H1 (cell line): ENCODE measurements around the gene MEIOB. TPM values are rescaled to one million over a fixed set of nuclear protein-coding genes. Genes with fewer than 3 reads are reported as not detected.

Experiments used
- CTCF ChIA-PET: fragments of 300-600 bp; sonication (Branson Sonifier 250); formaldehyde crosslinking; loops from one replicate; lab custom pipeline; 2021; ENCODE audit not compliant: partially characterized antibody; lab: Charles Lee
- POLR2A ChIA-PET: fragments of 300-600 bp; sonication (Branson Sonifier 250); formaldehyde crosslinking; loops from one replicate; lab custom pipeline; 2021; ENCODE audit warnings: inconsistent platforms; ENCODE audit not compliant: partially characterized antibody; lab: Charles Lee
- DNase-seq, 2 experiments: peaks; one replicate each; pipeline versions ENCODE4 v3.0.0 to v3.0.0-alpha.2; 2010 to 2022; ENCODE audit warnings: low spot score in 2 of 2, low read depth in 1 of 2, mixed read lengths in 1 of 2
- FAIRE-seq: peaks from 2 replicates; lab custom pipeline; 2011; peaks lifted over from hg19 to GRCh38; lab: Jason Lieb, UNC
- H2AFZ ChIP-seq: 2 replicates; pipeline ENCODE4 v1.8.1; 2012; ENCODE audit warnings: low read length, inconsistent platforms
- H2AK5ac ChIP-seq: 2 replicates; pipeline ENCODE4 v1.6.1; 2013; ENCODE audit warnings: low read depth, low read length
- H2BK120ac ChIP-seq: replicated peaks from 2 replicates; pipeline ENCODE3; 2013; ENCODE audit warnings: low read depth, low read length, inconsistent platforms
- H2BK12ac ChIP-seq: 2 replicates; pipeline ENCODE4 v1.6.1; 2013; ENCODE audit warnings: low read depth, low read length
- H2BK15ac ChIP-seq: 2 replicates; pipeline ENCODE4 v1.6.1; 2013; ENCODE audit warnings: low read length
- H2BK20ac ChIP-seq: 2 replicates; pipeline ENCODE4 v1.6.1; 2013; ENCODE audit warnings: low read length
- H2BK5ac ChIP-seq: 2 replicates; pipeline ENCODE4 v1.6.1; 2013; ENCODE audit warnings: low read depth, low read length
- H3K14ac ChIP-seq: 2 replicates; pipeline ENCODE4 v1.6.1; 2013; ENCODE audit warnings: inconsistent platforms; ENCODE audit not compliant: insufficient read length
- H3K18ac ChIP-seq: 2 replicates; pipeline ENCODE4 v1.6.1; 2013; ENCODE audit warnings: low read length; ENCODE audit errors: extremely low read depth
- H3K23ac ChIP-seq: 2 replicates; pipeline ENCODE4 v1.6.1; 2013; ENCODE audit warnings: inconsistent platforms; ENCODE audit not compliant: insufficient read length
- H3K23me2 ChIP-seq: 2 replicates; pipeline ENCODE4 v1.6.1; 2013; ENCODE audit warnings: low read depth, low read length
- H3K27ac ChIP-seq: 2 replicates; pipeline ENCODE4 v1.6.1; 2011; ENCODE audit warnings: low read depth, low read length, inconsistent platforms
- H3K27me3 ChIP-seq, 4 experiments: replicated peaks in 1 of 4; 1 replicate in 1 of 4; 2 replicates in 3 of 4; pipeline versions ENCODE4 v1.6.1 to v1.8.1; 2011 to 2013; ENCODE audit warnings: low read length in 3 of 4, mild to moderate bottlenecking in 3 of 4, inconsistent platforms in 2 of 4, mixed read lengths in 2 of 4, moderate library complexity in 1 of 4; ENCODE audit not compliant: control insufficient read depth in 3 of 4, insufficient read depth in 3 of 4; ENCODE audit errors: extremely low read depth in 1 of 4
- H3K36me3 ChIP-seq, 4 experiments: 2 replicates each; pipeline versions ENCODE4 v1.6.1 to v1.8.1; 2011 to 2013; ENCODE audit warnings: mild to moderate bottlenecking in 4 of 4, low read length in 3 of 4, moderate library complexity in 2 of 4, control low read depth in 1 of 4, inconsistent platforms in 1 of 4; ENCODE audit not compliant: insufficient read depth in 4 of 4, control insufficient read depth in 2 of 4
- H3K4ac ChIP-seq: replicated peaks from 2 replicates; pipeline ENCODE3; 2013; ENCODE audit warnings: low read length, low read depth, mixed read lengths, inconsistent platforms; ENCODE audit not compliant: insufficient read length
- H3K4me1 ChIP-seq, 4 experiments: replicated peaks in 1 of 4; 1 replicate in 1 of 4; 2 replicates in 3 of 4; pipeline versions ENCODE4 v1.6.1 to v1.8.1; 2011 to 2013; ENCODE audit warnings: low read length in 3 of 4, inconsistent platforms in 2 of 4, mixed read lengths in 1 of 4; ENCODE audit not compliant: insufficient read depth in 4 of 4, control insufficient read depth in 3 of 4
- H3K4me2 ChIP-seq, 2 experiments: 2 replicates each; pipeline versions ENCODE4 v1.6.1 to v1.8.1; 2011 to 2013; ENCODE audit warnings: low read depth in 2 of 2, low read length in 2 of 2, control low read depth in 1 of 2, inconsistent platforms in 1 of 2, mild to moderate bottlenecking in 1 of 2; ENCODE audit not compliant: insufficient read depth in 1 of 2
- H3K4me3 ChIP-seq, 4 experiments: fragments of 200-600, 300-600 bp in 1 of 4; sonication (generic), shearing (Covaris generic), sonication (Bioruptor Twin) in 1 of 4; 2 replicates each; pipeline versions ENCODE4 v1.5.1 to v1.8.1; 2011 to 2016; ENCODE audit warnings: low read length in 4 of 4, low read depth in 3 of 4, control low read depth in 2 of 4, inconsistent platforms in 2 of 4, mild to moderate bottlenecking in 2 of 4, mixed read lengths in 1 of 4, moderate library complexity in 1 of 4; ENCODE audit not compliant: insufficient read depth in 2 of 4; ENCODE audit errors: extremely low read depth in 1 of 4
- H3K56ac ChIP-seq: replicated peaks from 2 replicates; pipeline ENCODE3; 2013; ENCODE audit warnings: low read depth, mild to moderate bottlenecking, mixed read lengths, low read length, inconsistent platforms; ENCODE audit not compliant: insufficient read length
- H3K79me1 ChIP-seq: 2 replicates; pipeline ENCODE4 v1.6.1; 2013; ENCODE audit warnings: low read depth, low read length, control low read depth
- H3K79me2 ChIP-seq, 2 experiments: 2 replicates each; pipeline versions ENCODE4 v1.6.1 to v1.8.1; 2012 to 2013; ENCODE audit warnings: low read length in 2 of 2, mild to moderate bottlenecking in 2 of 2, inconsistent platforms in 1 of 2; ENCODE audit not compliant: insufficient read depth in 2 of 2, control insufficient read depth in 1 of 2
- H3K9ac ChIP-seq, 4 experiments: replicated peaks in 1 of 4; 1 replicate in 1 of 4; 2 replicates in 3 of 4; pipeline versions ENCODE4 v1.6.1 to v1.8.1; 2011 to 2013; ENCODE audit warnings: low read depth in 3 of 4, low read length in 3 of 4, control low read depth in 2 of 4, mild to moderate bottlenecking in 2 of 4, moderate library complexity in 2 of 4, inconsistent platforms in 1 of 4; ENCODE audit errors: extremely low read depth in 1 of 4
- H3K9me3 ChIP-seq, 2 experiments: 2 replicates each; pipeline versions ENCODE4 v1.6.1 to v1.8.1; 2012 to 2013; ENCODE audit warnings: mild to moderate bottlenecking in 2 of 2, moderate library complexity in 2 of 2, control low read depth in 1 of 2, inconsistent platforms in 1 of 2, low read depth in 1 of 2, low read length in 1 of 2, mixed read lengths in 1 of 2; ENCODE audit not compliant: insufficient read depth in 2 of 2
- H4K20me1 ChIP-seq, 2 experiments: replicated peaks in 1 of 2; 2 replicates each; pipeline versions ENCODE3 to v1.8.1; 2011 to 2013; ENCODE audit warnings: inconsistent platforms in 2 of 2, low read length in 2 of 2, mild to moderate bottlenecking in 1 of 2; ENCODE audit not compliant: insufficient read depth in 2 of 2, control insufficient read depth in 1 of 2
- H4K5ac ChIP-seq: 2 replicates; pipeline ENCODE4 v1.6.1; 2013; ENCODE audit warnings: low read length, low read depth, mixed read lengths, inconsistent platforms; ENCODE audit not compliant: insufficient read length
- H4K8ac ChIP-seq: 2 replicates; pipeline ENCODE4 v1.8.0; 2013; ENCODE audit warnings: mild to moderate bottlenecking, moderate library complexity, low read length, inconsistent platforms; ENCODE audit not compliant: insufficient read depth; ENCODE audit errors: extremely low read depth
- H4K91ac ChIP-seq: replicated peaks from 2 replicates; pipeline ENCODE3; 2013; ENCODE audit warnings: low read length, mixed read lengths, inconsistent platforms; ENCODE audit not compliant: insufficient read length
- CHD2 ChIP-seq: IDR thresholded peaks from 2 replicates; pipeline ENCODE4 v1.6.1; 2012; ENCODE audit warnings: low read length, improper control_type of control experiment
- GABPA ChIP-seq: IDR thresholded peaks from 2 replicates; pipeline ENCODE4 v1.6.1; 2011; ENCODE audit warnings: mild to moderate bottlenecking, low read length, moderate library complexity, borderline replicate concordance; ENCODE audit not compliant: insufficient read depth
- KDM1A ChIP-seq: fragments of 200-600, 300-600 bp; sonication (generic); IDR thresholded peaks from 2 replicates; pipeline ENCODE4 v1.7.1; 2016; ENCODE audit warnings: mild to moderate bottlenecking, low read length, borderline replicate concordance
- SAP30 ChIP-seq: fragments of 300-600 bp; sonication (generic); IDR thresholded peaks from 2 replicates; pipeline ENCODE4 v1.7.1; 2012; ENCODE audit warnings: low read length, moderate library complexity, mild to moderate bottlenecking, inconsistent platforms; ENCODE audit not compliant: insufficient read depth, insufficient replicate concordance
- TAF1 ChIP-seq: IDR thresholded peaks from 2 replicates; pipeline ENCODE4 v1.6.1; 2011; ENCODE audit warnings: mild to moderate bottlenecking, low read depth, low read length
- WGBS, 2 experiments: shearing (Covaris generic) in 1 of 2; methylation state at CpG; one replicate each; pipeline versions ENCODE4 v1.1.6 to v1.1.7; 2013 to 2015; ENCODE audit warnings: low lambda C conversion rate in 2 of 2, mixed read lengths in 2 of 2, inconsistent platforms in 1 of 2, low coverage in 1 of 2, missing lambda C conversion rate in 1 of 2; ENCODE audit not compliant: insufficient replicate concordance in 2 of 2, insufficient coverage in 1 of 2, insufficient read length in 1 of 2; ENCODE audit errors: extremely low coverage in 1 of 2, missing lambda C conversion rate in 1 of 2; 5-methylcytosine and 5-hydroxymethylcytosine counted together
- polyA plus RNA-seq, 7 experiments: library from polyadenylated mRNA; depleted of rRNA in 3 of 7; stranded (reverse) in 5 of 7; unstranded in 2 of 7; fragments of >200 nt in 5 of 7; fragments of 200-250 nt in 2 of 7; gene quantifications; 1 replicate in 5 of 7; 2 replicates in 1 of 7; 4 replicates in 1 of 7; pipeline versions ENCODE4 v1.2.1 to v1.2.3, GENCODE V29; 2011 to 2013; ENCODE audit warnings: missing spikeins in 2 of 7, mixed read lengths in 2 of 7
- total RNA-seq: library from RNA; stranded (reverse); fragmentation: NEBNext Ultra II Directional; extraction: Animal tissue kit (Norgen Biotek cat#: 25700); gene quantifications from 2 replicates; pipeline ENCODE4 v1.2.1, GENCODE V29; 2021
- TF ChIP-seq, protein P1 (sequence below): IDR thresholded peaks from 2 replicates; pipeline ENCODE4 v1.6.1; 2011; ENCODE audit warnings: low read length, improper control_type of control experiment
- TF ChIP-seq, protein P2 (sequence below): IDR thresholded peaks from 2 replicates; pipeline ENCODE4 v1.6.1; 2012; ENCODE audit warnings: low read length, inconsistent platforms

The MEIOB gene
- total and polyA plus RNA-seq, 2 of the 8 experiments (the other 6 are each of a cell fraction or from before 2014, with no cell fraction given) = 0.63 to 1.1 TPM

DNA sequence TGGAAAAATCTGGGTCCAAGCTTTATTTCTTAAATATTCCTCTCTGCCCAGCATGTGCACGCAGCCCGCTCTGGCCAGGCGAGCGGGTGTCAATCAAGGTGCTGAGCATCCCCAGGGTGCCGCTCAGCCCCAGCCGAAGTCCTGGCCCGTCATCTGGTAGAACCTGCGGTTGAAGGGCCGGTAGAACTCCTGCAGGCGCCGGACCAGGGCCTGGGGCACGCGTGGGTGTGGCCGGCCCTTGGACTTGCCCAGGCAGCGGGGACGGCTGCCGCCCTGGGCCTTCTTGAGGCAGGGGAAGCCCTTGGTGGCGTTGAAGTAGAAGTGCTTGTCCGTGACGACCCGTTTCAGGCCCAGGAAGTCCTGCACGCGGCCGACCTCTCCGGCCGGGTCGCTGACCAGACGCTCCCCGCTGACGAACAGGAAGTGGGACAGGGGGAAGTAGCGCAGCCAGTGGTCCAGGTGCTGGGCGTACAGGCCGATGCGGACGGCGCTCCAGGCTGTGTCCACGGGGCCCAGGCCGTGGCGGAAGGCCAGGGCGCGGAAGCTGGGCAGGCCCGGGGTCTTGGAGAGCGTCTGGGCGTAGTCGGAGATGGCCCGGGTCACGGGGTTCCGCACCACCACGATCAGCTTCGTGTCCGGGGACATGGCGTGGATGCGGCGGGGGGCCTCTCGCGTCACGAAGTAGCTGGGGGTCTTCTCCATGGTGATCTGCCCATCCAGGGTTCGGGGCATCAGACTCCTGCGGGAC lies 39.7 kb upstream of the MEIOB start:
- Histone ChIP-seq H4K91ac (no peak overlapping the region), H3K14ac (no peak overlapping the region), H3K27ac (no peak overlapping the region), H3K79me1 (no peaks in the 10 kb centered on the region), H2AK5ac (no peak overlapping the region), H3K23me2 (no peaks in the 10 kb centered on the region), H3K27me3 (peaks cover under 1 to 23% (median 18%) of the 10 kb centered on the region in 4 experiments), H2AFZ (no peak overlapping the region), H3K18ac (no peak overlapping the region), H2BK120ac (no peak overlapping the region), H3K9me3 (no peaks in the 10 kb centered on the region), H2BK15ac (no peak overlapping the region; the same call in 1 of the 2 replicates), H4K8ac (peak overlapping the region; percentile 57; the same call in 1 of the 2 replicates), H2BK12ac (peak overlapping the region; percentile 50; the same call in 1 of the 2 replicates), H2BK5ac (no peak overlapping the region), H3K36me3 (no peaks in the 10 kb centered on the region), H3K4me1 (peaks cover 0 to 32% (median 10%) of the 10 kb centered on the region in 4 experiments; a peak in 4 of 7 replicates), H2BK20ac (no peak overlapping the region; the same call in 1 of the 2 replicates), H3K56ac (no peak overlapping the region), H3K4me3 (no peak overlapping the region), H3K79me2 (no peaks in the 10 kb centered on the region), H3K4ac (no peak overlapping the region), H3K9ac (no peak overlapping the region), H3K23ac (no peak overlapping the region), H4K5ac (no peak overlapping the region), H4K20me1 (peaks cover 0 to under 1% of the 10 kb centered on the region in 2 experiments), H3K4me2 (no peak overlapping the region)
- ChIA-PET POLR2A (interaction anchor here (0.5 to 1.1 kb wide), 2 partner anchors 44 to 49 kb away, joined by 3 to 6 read pairs; no protein-coding TSS in a partner anchor), CTCF (interaction anchor here (0.8 to 1.5 kb wide), 2 partner anchors 17 to 49 kb away, joined by 5 to 7 read pairs; no protein-coding TSS in a partner anchor)
- TF ChIP-seq CHD2 (no peak), SAP30 (no peak), KDM1A (no peak), TAF1 (no peak), GABPA (no peak)
- TF ChIP-seq, protein P1, sequence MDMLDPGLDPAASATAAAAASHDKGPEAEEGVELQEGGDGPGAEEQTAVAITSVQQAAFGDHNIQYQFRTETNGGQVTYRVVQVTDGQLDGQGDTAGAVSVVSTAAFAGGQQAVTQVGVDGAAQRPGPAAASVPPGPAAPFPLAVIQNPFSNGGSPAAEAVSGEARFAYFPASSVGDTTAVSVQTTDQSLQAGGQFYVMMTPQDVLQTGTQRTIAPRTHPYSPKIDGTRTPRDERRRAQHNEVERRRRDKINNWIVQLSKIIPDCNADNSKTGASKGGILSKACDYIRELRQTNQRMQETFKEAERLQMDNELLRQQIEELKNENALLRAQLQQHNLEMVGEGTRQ = no peak
- TF ChIP-seq, protein P2, sequence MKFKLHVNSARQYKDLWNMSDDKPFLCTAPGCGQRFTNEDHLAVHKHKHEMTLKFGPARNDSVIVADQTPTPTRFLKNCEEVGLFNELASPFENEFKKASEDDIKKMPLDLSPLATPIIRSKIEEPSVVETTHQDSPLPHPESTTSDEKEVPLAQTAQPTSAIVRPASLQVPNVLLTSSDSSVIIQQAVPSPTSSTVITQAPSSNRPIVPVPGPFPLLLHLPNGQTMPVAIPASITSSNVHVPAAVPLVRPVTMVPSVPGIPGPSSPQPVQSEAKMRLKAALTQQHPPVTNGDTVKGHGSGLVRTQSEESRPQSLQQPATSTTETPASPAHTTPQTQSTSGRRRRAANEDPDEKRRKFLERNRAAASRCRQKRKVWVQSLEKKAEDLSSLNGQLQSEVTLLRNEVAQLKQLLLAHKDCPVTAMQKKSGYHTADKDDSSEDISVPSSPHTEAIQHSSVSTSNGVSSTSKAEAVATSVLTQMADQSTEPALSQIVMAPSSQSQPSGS = no peak
- WGBS, 2 experiments = 94% methylated on average over 44 of the region's 59 CpGs; no CpG with 5 or more reads in 1 of the 2 experiments
- FAIRE-seq (no peak), DNase-seq (no peak)
